ENCODE results near the gene PRKCH.
A peak's percentile ranks its signal among the peaks of the same experiment; 100 is the strongest.
"Not testable (repeated sequence)": the region's sequence is repeated elsewhere in the genome, so short reads cannot be mapped to it uniquely, and the experiment has no call there.

The PRKCH gene

DNA sequence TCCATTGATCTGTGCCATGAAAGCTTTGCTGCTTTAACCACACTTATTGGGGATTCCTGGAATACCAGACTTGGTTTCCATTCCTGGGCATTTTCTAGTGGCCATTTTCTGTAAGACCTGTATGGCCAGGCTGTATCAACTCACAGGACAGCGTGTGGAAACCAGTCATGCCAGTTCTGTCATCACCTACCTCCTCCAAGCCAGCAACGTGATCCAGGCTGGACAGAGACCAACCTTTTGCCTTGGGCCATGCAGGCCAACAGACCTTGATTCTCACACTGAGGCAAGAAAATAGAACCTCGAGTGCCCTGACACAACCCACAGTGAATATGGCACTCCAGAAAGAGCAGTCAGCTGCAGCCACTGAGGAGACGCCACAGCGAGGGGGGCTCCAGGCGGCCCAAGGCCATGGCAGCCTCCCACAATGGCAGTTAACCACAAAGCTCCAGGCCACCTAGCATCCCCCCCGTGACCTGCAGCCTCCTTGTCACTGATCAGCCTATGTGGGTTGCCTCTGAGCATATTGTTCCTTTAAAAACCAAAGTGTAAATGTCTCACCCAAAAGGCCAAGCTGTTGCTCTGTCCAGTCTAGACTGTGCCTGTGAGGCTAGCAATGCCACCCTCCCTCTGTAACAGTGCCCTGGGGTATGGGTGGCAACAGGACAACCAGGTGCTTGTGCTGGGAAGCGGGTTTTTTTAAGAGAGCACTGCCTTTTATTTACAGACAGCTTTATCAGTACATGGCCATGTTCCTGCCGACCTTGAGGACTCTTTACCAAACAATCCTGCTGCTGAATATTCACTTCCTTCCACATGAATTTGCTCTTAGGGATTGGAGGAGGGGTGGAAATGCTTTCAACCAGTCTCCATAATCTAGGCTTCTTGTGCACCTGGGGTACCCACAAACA lies 205.3 kb downstream of the PRKCH start:
- Histone ChIP-seq H3K9me3 (ENCODE audit: insufficient read depth, low read length, severe bottlenecking) (no peaks in the 10 kb centered on the region), H2AFZ (ENCODE audit: low read depth, low read length) (no peak overlapping the region), H3K4me3 (ENCODE audit: low read depth in 1 of 2, low read length in 2 of 2) (no peak overlapping the region), H3K27me3 (ENCODE audit: insufficient read depth, low read length, poor library complexity) (no peaks in the 10 kb centered on the region), H4K20me1 (ENCODE audit: insufficient read depth, low read length) (peaks cover 15% of the 10 kb centered on the region; the same call in 1 of the 2 replicates), H3K27ac (ENCODE audit: low read length) (peak overlapping the region; percentile 49), H3K4me2 (ENCODE audit: insufficient read depth, low read length) (no peak overlapping the region), H3K36me3 (ENCODE audit: insufficient read depth, low read length) (peaks cover 70% of the 10 kb centered on the region), H3K4me1 (ENCODE audit: insufficient read depth, low read length) (peaks cover 32% of the 10 kb centered on the region), H3K79me2 (ENCODE audit: insufficient read depth, low read length) (peaks cover 7% of the 10 kb centered on the region), H3K9ac (ENCODE audit: low read depth, low read length) (no peak overlapping the region)
- TF ChIP-seq, protein P1, sequence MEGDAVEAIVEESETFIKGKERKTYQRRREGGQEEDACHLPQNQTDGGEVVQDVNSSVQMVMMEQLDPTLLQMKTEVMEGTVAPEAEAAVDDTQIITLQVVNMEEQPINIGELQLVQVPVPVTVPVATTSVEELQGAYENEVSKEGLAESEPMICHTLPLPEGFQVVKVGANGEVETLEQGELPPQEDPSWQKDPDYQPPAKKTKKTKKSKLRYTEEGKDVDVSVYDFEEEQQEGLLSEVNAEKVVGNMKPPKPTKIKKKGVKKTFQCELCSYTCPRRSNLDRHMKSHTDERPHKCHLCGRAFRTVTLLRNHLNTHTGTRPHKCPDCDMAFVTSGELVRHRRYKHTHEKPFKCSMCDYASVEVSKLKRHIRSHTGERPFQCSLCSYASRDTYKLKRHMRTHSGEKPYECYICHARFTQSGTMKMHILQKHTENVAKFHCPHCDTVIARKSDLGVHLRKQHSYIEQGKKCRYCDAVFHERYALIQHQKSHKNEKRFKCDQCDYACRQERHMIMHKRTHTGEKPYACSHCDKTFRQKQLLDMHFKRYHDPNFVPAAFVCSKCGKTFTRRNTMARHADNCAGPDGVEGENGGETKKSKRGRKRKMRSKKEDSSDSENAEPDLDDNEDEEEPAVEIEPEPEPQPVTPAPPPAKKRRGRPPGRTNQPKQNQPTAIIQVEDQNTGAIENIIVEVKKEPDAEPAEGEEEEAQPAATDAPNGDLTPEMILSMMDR (IDR thresholded peaks at IDR 0.05; ENCODE audit: borderline replicate concordance, extremely low read depth, low read length, poor library complexity, severe bottlenecking), result no peak
- no peak for TF ChIP-seq EZH2 (IDR thresholded peaks at IDR 0.05; ENCODE audit: borderline replicate concordance, low read depth, low read length, severe bottlenecking)
- peak; percentile 32; the same call in 2 of the 3 replicates for ATAC-seq (ENCODE audit: insufficient read depth, low read depth)
- no peak for DNase-seq

DNA sequence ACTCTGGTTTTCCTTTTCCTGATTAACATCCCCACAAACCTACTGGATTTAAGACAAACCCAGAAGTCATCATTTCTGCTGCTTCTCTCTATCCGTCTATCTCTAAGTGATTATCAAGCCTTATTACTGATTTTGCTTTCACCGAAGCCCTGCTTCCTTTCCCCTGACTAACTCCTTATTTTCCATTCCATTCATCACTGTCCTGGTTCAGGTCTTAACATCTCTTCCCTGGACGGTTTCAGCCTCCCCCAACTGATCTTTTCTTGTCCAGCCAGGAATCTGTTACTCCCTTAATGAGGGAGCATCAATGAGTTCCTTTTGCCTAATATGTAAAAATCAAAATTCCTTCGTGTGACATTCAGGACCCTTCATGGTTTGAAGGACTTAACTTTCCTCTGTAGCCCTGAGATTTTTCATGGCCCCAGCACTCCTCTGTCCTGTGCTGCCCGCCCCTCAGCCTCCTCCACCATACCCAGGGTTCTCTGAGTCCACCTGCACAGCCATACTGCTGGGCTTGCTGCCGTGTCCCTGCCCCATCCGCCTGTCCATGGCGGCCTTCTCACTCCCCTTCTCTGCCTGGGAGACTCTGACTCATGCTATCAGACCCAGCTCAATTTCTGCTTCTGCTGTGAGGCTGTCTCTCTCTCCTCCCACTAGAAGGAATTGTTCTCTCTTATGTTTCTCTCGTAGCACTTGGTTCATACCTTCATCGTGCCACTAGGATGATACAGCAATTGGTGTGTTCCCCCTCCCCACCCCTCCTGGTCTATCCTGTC lies 206.1 kb downstream of the PRKCH start:
- H3K9ac ChIP-seq (ENCODE audit: low read depth, low read length), result no peak overlapping the region
- no peaks in the 10 kb centered on the region for H3K9me3 ChIP-seq (ENCODE audit: insufficient read depth, low read length, severe bottlenecking)
- peaks cover 15% of the 10 kb centered on the region; the same call in 1 of the 2 replicates for H4K20me1 ChIP-seq (ENCODE audit: insufficient read depth, low read length)
- H2AFZ ChIP-seq (ENCODE audit: low read depth, low read length), result no peak overlapping the region
- peaks cover 78% of the 10 kb centered on the region for H3K36me3 ChIP-seq (ENCODE audit: insufficient read depth, low read length)
- H3K4me3 ChIP-seq (ENCODE audit: low read depth in 1 of 2, low read length in 2 of 2), result no peak overlapping the region
- TF ChIP-seq, protein P1 (IDR thresholded peaks at IDR 0.05; ENCODE audit: borderline replicate concordance, extremely low read depth, low read length, poor library complexity, severe bottlenecking), result no peak
- no peak for TF ChIP-seq EZH2 (IDR thresholded peaks at IDR 0.05; ENCODE audit: borderline replicate concordance, low read depth, low read length, severe bottlenecking)
- peaks cover 32% of the 10 kb centered on the region for H3K4me1 ChIP-seq (ENCODE audit: insufficient read depth, low read length)
- no peak overlapping the region for H3K4me2 ChIP-seq (ENCODE audit: insufficient read depth, low read length)
- DNase-seq (no peak), ATAC-seq (ENCODE audit: insufficient read depth, low read depth) (0 out of 3 replicates have a peak, but pooled peaks have one; percentile 16)
- H3K27me3 ChIP-seq (ENCODE audit: insufficient read depth, low read length, poor library complexity), result no peaks in the 10 kb centered on the region
- H3K79me2 ChIP-seq (ENCODE audit: insufficient read depth, low read length), result peaks cover 7% of the 10 kb centered on the region
- H3K27ac ChIP-seq (ENCODE audit: low read length), result peak overlapping the region; percentile 49

DNA sequence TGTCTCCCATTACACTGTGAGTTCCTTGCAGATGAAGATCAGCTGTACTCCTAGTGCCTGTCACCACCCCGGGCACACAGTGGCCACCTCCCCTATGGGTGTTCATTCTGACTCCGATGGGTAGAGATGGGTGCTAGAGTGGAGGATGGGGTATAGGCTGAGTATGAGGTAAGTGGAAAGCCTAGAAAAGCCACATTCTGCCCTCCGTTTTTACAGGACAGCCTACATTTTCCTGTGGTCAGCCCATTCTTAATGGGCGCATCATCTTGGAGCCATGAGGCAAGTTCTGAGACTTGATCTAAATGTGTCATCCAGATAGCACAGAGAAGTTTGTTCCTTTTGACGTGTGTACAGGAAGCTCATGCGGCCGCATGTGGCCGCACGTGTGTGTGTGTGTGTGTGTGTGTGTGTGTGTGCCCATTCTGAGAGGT lies 207.2 kb downstream of the PRKCH start:
- TF ChIP-seq EZH2 (IDR thresholded peaks at IDR 0.05; ENCODE audit: borderline replicate concordance, low read depth, low read length, severe bottlenecking), result no peak
- TF ChIP-seq, protein P1 (IDR thresholded peaks at IDR 0.05; ENCODE audit: borderline replicate concordance, extremely low read depth, low read length, poor library complexity, severe bottlenecking), result no peak
- Histone ChIP-seq H2AFZ (ENCODE audit: low read depth, low read length) (no peak overlapping the region), H3K36me3 (ENCODE audit: insufficient read depth, low read length) (peaks cover 85% of the 10 kb centered on the region), H3K9me3 (ENCODE audit: insufficient read depth, low read length, severe bottlenecking) (no peaks in the 10 kb centered on the region), H3K79me2 (ENCODE audit: insufficient read depth, low read length) (peaks cover 2% of the 10 kb centered on the region; the same call in 1 of the 2 replicates), H3K27ac (ENCODE audit: low read length) (no peak overlapping the region), H3K9ac (ENCODE audit: low read depth, low read length) (no peak overlapping the region), H3K4me2 (ENCODE audit: insufficient read depth, low read length) (no peak overlapping the region), H3K4me1 (ENCODE audit: insufficient read depth, low read length) (peaks cover 32% of the 10 kb centered on the region), H4K20me1 (ENCODE audit: insufficient read depth, low read length) (peaks cover 15% of the 10 kb centered on the region), H3K4me3 (ENCODE audit: low read depth in 1 of 2, low read length in 2 of 2) (no peak overlapping the region), H3K27me3 (ENCODE audit: insufficient read depth, low read length, poor library complexity) (no peaks in the 10 kb centered on the region)
- no peak for ATAC-seq (ENCODE audit: insufficient read depth, low read depth)
- DNase-seq, result no peak

DNA sequence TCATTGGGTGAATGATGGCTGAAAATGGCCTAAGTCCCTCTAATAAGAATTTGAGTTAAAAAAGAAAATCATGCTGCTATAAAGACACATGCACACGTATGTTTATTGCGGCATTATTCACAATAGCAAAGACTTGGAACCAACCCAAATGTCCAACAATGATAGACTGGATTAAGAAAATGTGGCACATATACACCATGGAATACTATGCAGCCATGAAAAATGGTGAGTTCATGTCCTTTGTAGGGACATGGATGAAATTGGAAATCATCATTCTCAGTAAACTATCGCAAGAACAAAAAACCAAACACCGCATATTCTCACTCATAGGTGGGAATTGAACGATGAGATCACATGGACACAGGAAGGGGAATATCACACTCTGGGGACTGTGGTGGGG lies 208.0 kb downstream of the PRKCH start:
- not testable (repeated sequence) for H3K9me3 ChIP-seq (ENCODE audit: insufficient read depth, low read length, severe bottlenecking); DNase-seq; ATAC-seq (ENCODE audit: insufficient read depth, low read depth); H3K4me2 ChIP-seq (ENCODE audit: insufficient read depth, low read length); H3K27ac ChIP-seq (ENCODE audit: low read length); H3K79me2 ChIP-seq (ENCODE audit: insufficient read depth, low read length); H3K27me3 ChIP-seq (ENCODE audit: insufficient read depth, low read length, poor library complexity); H3K4me3 ChIP-seq (ENCODE audit: low read depth in 1 of 2, low read length in 2 of 2); H3K9ac ChIP-seq (ENCODE audit: low read depth, low read length); H2AFZ ChIP-seq (ENCODE audit: low read depth, low read length)
- Histone ChIP-seq H4K20me1 (ENCODE audit: insufficient read depth, low read length) (peaks cover 15% of the 10 kb centered on the region), H3K36me3 (ENCODE audit: insufficient read depth, low read length) (peaks cover 92% of the 10 kb centered on the region), H3K4me1 (ENCODE audit: insufficient read depth, low read length) (peaks cover 32% of the 10 kb centered on the region)
